Right ventricle myocardium superior (tissue), 1 donor: ENCODE results near the gene ADAP1. TPM values are rescaled to one million over a fixed set of nuclear protein-coding genes. Genes with fewer than 3 reads are reported as not detected.

Source experiments
- ATAC-seq: fragments of 200-7000 bp; cut with Tn5 transposase; one replicate; pipeline ENCODE4 v1.9.1; 2020; ENCODE audit warnings: mild to moderate bottlenecking; ENCODE audit not compliant: poor library complexity
- DNase-seq: peaks from one replicate; pipeline ENCODE4 v3.0.0-alpha.2; 2020
- intact Hi-C: fragments of 100-400 bp; cut with DNase I; formaldehyde crosslinking; loops from one replicate; pipeline ENCODE4 v1.11.2; 2022
- total RNA-seq: library from RNA; stranded (reverse); fragmentation: NEBNext Ultra II Directional; extraction: Animal tissue kit (Norgen Biotek cat#: 25700); gene quantifications from one replicate; pipeline ENCODE4 v1.2.1, GENCODE V29; 2021
- donor health status: DM: no; HTN: yes; CAD: no; lungs with severe emphysema.

The ADAP1 gene
- total RNA-seq, 1 donor from 2014 or later, result 6.4 TPM

GRCh38 chr7:907158-907980 lies 47.1 kb downstream of the ADAP1 start:
- no peak for ATAC-seq
- intact Hi-C loops, result no loop called here
- DNase-seq, result no peak

DNA sequence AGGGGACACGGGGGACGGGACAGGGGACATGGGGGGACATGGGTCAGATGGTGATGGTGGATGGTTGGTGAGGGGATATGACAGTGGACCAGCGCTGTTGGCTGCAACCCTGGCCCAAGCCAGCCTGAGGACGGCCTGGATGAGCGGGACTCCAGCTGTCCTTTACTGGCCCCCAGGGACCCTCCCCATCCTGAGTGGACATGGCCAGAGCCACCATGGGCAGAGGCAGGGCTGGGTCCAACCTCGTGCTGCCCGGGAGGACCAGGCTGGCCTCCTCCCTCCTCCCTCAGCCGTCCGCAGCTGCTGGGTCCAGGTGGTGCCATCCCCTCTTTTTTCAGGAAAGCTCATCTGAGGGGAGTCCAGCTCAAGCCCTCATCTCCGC lies 47.7 kb downstream of the ADAP1 start:
- DNase-seq, result no peak
- intact Hi-C loops, result no loop called here
- no peak for ATAC-seq

GRCh38 chr7:904847-905246 lies 49.6 kb downstream of the ADAP1 start:
- DNase-seq (no peak), ATAC-seq (no peak)
- intact Hi-C loops, result no loop called here

GRCh38 chr7:903921-904755 lies 50.3 kb downstream of the ADAP1 start:
- no peak for DNase-seq
- intact Hi-C loops, result no loop called here
- no peak for ATAC-seq

DNA sequence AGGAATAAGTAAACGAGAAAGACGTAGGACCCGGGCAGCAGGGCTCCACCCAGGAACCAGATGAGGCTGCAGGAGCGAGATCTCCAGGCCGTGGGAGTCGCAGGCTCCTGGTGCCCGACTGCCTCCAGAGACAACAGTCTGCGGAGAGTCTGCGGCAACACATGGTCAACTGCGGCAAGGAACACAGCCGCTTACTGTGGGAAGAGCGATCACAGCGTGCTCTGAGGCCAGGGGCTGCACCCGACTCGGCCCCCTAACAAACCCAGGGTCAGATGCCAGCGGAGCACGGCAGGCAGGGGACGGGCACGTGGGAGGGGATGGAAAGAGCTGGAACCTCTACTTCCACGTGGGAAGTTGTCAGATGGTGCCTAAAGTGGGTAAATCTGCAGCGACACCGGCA lies 51.5 kb downstream of the ADAP1 start:
- ATAC-seq, result no peak
- DNase-seq, result no peak
- intact Hi-C loops, result no loop called here

GRCh38 chr7:901388-902154 lies 52.9 kb downstream of the ADAP1 start:
- intact Hi-C loops, result no loop called here
- DNase-seq (peak; percentile 86), ATAC-seq (peak; percentile 47)

DNA sequence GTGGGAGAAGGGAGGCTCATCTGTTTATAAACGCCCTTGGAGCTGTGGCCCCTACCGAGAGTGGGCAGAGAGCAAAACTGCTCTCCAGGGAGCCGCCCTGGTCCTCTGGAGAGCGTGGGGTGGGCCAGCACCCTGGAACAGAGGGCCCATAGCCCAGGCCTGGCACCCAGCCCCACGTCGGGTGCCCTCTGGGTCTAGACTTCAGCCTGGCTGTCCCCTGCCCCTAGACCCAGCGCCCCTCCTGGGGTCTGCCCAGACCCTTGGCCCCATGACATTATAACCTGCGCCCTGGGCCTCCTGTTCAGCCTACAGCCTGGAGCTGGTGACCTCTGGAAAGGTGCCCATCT lies 53.5 kb downstream of the ADAP1 start:
- intact Hi-C loops, result no loop called here
- DNase-seq (no peak), ATAC-seq (peak; percentile 2)

DNA sequence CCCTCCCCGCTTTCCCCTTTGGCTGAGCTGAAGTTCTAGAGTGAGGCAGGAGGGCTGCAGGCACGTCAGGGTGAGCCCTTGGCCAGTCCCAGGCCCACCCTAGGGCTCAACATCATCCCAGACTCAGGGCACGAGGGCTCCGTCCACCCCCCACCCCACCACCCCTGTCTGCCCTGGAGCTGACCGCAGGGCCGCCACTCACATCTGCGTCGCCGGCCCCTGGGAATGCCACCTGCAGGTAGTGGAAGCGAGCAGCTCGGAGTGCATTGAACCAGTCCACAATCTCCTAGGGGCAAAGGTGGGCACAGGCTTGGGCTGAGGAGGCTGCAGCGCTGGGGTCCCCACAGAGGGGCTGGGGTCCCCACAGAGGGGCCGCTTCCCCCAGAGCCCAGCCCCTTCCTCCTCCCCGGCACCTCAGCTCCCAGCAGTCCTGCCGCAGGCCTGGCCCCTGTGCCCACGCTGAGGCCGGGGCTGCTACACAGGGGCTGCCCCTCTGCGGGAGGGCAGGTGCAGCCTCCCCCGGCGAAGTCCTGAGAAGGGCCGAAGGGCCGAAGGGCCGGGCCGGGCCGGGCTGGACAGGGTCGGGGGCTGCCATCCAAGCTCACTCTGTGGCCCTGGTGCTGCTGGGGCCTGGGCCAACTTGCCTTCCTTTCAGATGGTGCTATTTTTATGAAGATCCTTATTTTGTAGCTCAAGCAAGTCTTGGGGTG lies 54.0 kb downstream of the ADAP1 start:
- no peak for ATAC-seq
- intact Hi-C loops, result no loop called here
- DNase-seq, result no peak

GRCh38 chr7:899806-900205 lies 54.7 kb downstream of the ADAP1 start:
- intact Hi-C loops, result no loop called here
- ATAC-seq (no peak), DNase-seq (no peak)

- intact Hi-C loops, result no loop called here
- ATAC-seq, result no peak
- no peak for DNase-seq
Observed at GRCh38 chr7:898855-899681, 55.4 kb downstream of the ADAP1 start.

DNA sequence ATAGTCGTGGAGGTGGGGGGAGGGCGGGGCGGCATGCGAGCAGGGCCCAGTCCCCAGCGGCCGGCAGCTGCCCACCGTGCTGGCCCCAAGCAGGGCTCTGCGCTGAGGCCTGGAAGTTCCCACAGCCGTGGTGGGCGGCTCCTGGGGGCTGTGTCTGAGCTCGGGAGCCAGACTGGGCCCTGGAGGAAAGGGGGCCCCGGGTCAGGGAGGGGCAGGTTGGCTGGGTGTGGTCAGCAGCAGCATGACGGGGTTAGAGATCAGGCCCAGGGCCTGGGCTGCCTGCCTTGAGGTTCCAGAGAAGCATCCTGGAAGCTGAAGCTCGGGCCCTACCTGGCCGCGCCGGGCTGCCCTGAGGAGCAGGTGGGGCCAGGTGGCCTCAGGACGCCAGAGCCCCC lies 56.0 kb downstream of the ADAP1 start:
- DNase-seq (no peak), ATAC-seq (no peak)
- intact Hi-C loops, result no loop called here

DNA sequence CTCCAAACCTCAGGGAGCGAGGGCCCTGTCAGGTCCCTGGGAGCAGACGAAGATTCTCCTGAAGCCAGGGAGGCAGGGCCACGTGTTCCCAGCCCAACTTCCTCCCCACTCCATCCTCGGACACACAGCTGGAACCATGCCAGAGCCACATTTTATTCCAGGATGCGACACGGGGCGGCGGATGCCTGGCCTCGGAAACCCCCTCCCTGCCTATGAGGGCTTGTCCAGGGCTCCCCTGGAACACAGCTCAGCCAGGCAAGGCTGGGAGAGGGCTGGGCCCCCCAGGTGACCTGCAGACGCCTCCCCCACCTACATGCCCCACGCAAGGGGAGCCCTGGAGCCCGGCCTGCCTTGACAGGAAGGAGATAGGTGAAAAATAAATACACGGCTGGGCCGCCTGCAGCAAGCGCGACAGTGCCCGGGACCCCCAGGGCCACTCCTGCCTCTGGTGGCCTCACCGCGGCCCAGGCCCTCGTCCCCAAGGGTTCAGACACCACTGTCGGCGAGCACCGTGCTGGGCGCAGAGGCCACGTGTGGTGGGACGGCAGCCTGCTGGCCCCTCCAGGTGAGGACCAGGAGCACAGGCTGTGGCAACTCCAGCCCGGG lies 56.6 kb downstream of the ADAP1 start:
- DNase-seq (no peak), ATAC-seq (peak; percentile 16)
- intact Hi-C loops, result no loop called here

GRCh38 chr7:897086-897485 lies 57.4 kb downstream of the ADAP1 start:
- ATAC-seq, result no peak
- intact Hi-C loops, result no loop called here
- no peak for DNase-seq

GRCh38 chr7:896346-897075 lies 58.0 kb downstream of the ADAP1 start:
- DNase-seq (no peak), ATAC-seq (no peak)
- intact Hi-C loops, result no loop called here

DNA sequence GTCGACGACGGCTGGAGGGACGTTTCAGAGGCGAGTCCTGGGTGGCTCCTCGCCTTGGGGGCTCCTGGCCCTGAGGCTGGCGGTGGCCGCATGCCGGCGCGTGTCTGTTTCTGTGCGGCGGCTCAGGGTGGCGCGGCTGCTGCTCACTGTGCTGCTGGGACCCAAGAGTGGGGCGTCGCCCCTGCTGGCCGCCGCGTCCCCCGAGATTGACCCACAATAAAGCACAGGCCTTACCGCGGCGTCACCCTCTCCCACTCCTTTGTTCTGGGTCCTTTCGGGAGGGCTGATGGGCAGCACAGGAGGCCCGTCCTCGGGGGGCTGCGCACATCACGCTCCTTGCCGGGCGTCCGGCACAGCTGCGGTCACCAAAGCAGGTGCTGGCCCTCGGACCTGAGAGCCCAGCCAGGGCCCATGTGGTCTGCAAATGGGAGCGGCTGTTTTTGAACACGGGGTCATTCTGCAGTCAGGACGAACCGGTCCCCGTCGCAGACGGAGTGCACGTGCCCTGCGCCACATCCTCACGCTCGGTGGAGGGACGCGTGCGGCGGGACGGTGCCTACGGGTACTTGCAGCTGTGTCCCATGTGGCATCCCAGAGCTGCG lies 58.9 kb downstream of the ADAP1 start:
- ATAC-seq (no peak), DNase-seq (no peak)
- intact Hi-C loops, result no loop called here

- DNase-seq, result no peak
- ATAC-seq, result no peak
- intact Hi-C loops, result no loop called here
Observed at GRCh38 chr7:894927-895450, 59.5 kb downstream of the ADAP1 start.
